OCI-LY7 (cell line): ENCODE measurements around the gene GLI3.

Experiments
- EZH2phosphoT487 ChIP-seq: fragments of 200-600 bp; sonication (generic); IDR thresholded peaks from 2 replicates; pipeline ENCODE4 v1.6.1; 2018; ENCODE audit warnings: low read depth, borderline replicate concordance, mild to moderate bottlenecking, mixed run types, antibody characterized with exemption, low read length, moderate library complexity, mixed read lengths
- TF ChIP-seq, protein P1 (sequence below): fragments of 200-600 bp; sonication (generic); conservative IDR thresholded peaks from 2 replicates; pipeline ENCODE4 v1.5.1; 2014; ENCODE audit warnings: mild to moderate bottlenecking, antibody characterized with exemption, low read length, moderate library complexity, mixed read lengths

DNA sequence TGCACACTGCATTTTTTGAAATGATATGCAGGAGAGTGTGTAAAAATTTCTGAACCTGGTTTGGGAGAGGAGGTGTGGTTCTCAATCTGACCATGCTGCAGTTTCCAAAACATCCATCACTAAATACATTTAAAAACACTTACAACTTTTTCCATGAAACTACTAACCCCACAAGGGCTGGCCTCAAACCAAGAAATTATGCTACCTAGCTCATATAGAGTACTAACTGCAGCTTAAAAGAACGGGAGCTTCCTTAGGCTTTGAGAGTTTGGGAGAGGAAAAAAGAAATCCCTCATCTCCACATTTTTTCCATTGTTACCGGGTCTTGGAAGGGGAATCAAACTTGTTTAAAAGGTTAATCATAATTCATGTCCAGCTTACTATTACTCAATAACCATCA lies 214.2 kb downstream of the GLI3 start:
- TF ChIP-seq, protein P1, sequence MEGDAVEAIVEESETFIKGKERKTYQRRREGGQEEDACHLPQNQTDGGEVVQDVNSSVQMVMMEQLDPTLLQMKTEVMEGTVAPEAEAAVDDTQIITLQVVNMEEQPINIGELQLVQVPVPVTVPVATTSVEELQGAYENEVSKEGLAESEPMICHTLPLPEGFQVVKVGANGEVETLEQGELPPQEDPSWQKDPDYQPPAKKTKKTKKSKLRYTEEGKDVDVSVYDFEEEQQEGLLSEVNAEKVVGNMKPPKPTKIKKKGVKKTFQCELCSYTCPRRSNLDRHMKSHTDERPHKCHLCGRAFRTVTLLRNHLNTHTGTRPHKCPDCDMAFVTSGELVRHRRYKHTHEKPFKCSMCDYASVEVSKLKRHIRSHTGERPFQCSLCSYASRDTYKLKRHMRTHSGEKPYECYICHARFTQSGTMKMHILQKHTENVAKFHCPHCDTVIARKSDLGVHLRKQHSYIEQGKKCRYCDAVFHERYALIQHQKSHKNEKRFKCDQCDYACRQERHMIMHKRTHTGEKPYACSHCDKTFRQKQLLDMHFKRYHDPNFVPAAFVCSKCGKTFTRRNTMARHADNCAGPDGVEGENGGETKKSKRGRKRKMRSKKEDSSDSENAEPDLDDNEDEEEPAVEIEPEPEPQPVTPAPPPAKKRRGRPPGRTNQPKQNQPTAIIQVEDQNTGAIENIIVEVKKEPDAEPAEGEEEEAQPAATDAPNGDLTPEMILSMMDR = no peak
- no peak for TF ChIP-seq EZH2phosphoT487
